ENCODE data around the gene PRSS35.
"Not testable (repeated sequence)": the region's sequence is repeated elsewhere in the genome, so short reads cannot be mapped to it uniquely, and the experiment has no call there.

The PRSS35 gene

GRCh38 chr6:83514466-83514865 is 2.1 kb downstream of the PRSS35 start:
- in situ Hi-C loops (cut with HindIII; ENCODE audit: low sequenced_read_pairs) = loop anchor here (5.0 to 25.0 kb wide), 3 partner anchors 92 to 427 kb away; no protein-coding TSS in a partner anchor

DNA sequence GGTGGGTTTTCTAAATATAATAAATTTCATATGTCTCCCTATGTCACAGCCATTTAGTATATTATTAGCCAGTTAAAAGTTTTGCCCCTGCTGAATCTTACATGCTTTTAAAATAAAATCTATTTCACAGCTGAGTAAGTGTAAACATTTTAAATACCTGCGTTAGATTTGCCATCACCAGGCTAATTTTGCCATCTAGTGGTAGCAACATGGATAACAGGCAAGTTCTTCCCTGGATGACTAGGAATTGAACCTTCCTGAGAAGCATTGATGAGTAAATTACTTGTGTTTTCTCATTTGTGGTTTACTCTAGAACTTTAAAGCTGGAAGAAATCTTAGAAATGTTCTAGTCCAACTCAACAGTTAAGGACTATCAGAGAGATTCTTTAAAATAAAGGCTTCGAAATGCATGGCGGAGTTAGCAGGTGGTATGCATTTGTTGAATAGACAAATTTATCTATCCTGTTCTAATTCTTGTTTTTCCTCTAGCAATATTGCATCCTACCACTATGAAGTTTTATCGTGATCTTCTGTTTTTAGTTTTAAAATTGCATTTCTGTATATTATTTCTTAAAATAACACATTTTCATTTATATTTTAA is 2.6 kb downstream of the PRSS35 start:
- in situ Hi-C loops (cut with HindIII; ENCODE audit: low sequenced_read_pairs) = loop anchor here (5.0 to 25.0 kb wide), 3 partner anchors 93 to 428 kb away; no protein-coding TSS in a partner anchor

DNA sequence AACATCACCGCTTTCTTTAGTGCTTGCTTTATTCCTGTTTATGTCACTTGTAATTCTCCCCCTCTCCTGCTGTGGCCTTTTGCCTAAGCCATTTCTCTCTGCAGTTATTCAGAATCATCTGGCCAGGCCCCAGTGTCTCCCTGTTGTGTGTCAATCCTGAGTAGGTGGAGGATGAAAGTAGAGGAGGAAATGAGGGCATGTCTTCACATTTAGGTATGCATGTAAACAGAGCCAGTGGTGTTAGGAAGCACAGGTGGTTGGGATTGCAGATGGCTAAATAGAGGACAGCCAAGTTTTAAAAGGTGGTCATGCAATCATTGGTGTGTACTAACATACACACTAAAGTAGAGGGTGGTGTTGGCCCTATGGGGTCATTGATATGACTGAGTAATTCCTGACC is 5.2 kb downstream of the PRSS35 start:
- in situ Hi-C loops (cut with HindIII; ENCODE audit: low sequenced_read_pairs) = loop anchor here (25.0 kb wide), 1 partner anchor 430 kb away; no protein-coding TSS in a partner anchor

DNA sequence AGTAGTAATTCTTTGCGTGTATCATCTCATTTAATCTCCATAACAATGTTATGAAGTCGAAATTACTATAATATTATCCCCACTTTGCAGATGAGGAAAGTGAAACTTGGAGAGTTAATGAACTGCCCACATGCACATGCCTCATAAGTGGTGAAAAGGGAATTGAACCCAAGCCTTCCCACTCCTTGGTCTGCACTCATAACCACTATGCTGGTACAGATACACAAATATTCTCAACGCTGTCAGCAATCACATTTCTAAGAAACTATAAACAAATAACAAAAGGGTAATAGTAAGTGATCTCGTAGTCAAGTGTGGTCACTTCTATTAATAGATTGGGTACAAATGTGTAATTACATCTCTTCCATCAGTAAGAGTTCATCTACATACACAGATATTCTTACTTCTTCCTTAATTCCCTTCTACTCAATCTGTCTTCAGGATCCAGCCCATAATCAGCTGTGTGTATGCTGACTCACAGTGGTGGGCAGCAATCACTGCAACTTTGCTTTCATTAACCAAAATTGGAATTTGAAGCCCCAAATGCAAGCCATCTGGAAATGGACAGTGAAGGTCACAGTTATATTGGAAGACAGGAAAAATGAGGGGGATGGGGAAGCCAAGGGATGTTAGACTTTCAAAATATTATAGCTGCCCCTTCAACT is 6.6 kb downstream of the PRSS35 start:
- in situ Hi-C loops (cut with HindIII; ENCODE audit: low sequenced_read_pairs) = loop anchor here (25.0 kb wide), 1 partner anchor 432 kb away; no protein-coding TSS in a partner anchor

GRCh38 chr6:83536034-83536646 is 23.8 kb downstream of the PRSS35 start:
- in situ Hi-C loops (cut with HindIII; ENCODE audit: low sequenced_read_pairs) = no loop called here

GRCh38 chr6:83536647-83537589 is 24.6 kb downstream of the PRSS35 start:
- in situ Hi-C loops (cut with HindIII; ENCODE audit: low sequenced_read_pairs) = no loop called here

DNA sequence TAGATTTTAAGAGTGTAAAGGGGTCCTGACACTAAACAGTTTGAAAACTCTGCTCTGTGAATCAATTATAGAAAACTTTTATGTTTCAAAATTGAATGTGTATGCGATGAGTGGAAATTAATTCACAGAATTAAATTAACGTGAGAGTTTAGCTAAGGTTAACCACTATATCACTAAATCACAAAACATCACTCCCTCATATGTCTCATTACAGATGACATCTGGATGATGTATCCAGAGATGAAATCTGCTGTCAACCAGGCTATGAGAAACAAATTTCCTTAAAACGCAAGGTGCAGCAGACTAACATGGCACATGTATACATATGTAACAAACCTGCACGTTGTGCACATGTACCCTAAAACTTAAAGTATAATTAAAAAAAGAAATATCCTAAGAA is 27.3 kb downstream of the PRSS35 start:
- in situ Hi-C loops (cut with HindIII; ENCODE audit: low sequenced_read_pairs) = no loop called here

- in situ Hi-C loops (cut with HindIII; ENCODE audit: low sequenced_read_pairs) = no loop called here
Observed at GRCh38 chr6:83546636-83547035, 34.3 kb downstream of the PRSS35 start.

- in situ Hi-C loops (cut with HindIII; ENCODE audit: low sequenced_read_pairs) = not testable (repeated sequence)
Observed at GRCh38 chr6:83550482-83550881, 38.1 kb downstream of the PRSS35 start.

DNA sequence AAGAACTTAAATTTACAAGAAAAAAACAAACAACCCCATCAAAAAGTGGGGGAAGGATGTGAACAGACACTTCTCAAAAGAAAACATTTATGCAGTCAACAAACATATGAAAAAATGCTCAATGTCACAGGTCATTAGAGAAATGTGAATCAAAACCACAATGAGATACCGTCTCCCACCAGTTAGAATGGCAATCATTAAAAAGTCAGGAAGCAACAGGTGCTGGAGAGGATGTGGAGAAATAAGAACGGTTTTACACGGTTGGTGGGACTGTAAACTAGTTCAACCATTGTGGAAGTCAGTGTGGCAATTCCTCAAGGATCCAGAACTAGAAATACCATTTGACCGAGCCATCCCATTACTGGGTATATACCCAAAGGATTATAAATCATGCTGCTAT is 39.4 kb downstream of the PRSS35 start:
- in situ Hi-C loops (cut with HindIII; ENCODE audit: low sequenced_read_pairs) = not testable (repeated sequence)

DNA sequence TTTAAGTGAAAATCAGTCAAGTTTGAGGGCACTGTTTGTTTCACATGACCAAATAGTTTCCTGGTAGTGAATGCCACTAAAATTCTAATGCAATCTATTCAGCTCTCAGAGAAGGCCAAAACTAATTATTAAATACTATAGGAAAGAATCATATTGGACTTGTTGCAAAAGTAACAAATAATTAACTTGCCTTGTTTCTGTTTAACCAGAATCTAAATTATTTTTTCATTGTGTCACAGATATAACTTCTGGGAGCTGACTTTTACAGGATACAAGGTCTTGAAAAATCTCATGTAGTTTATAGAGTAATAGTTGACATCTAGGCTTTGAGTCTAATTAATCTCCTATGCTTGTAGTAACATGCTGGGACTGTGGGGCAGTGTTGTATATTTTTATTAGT is 44.5 kb downstream of the PRSS35 start:
- in situ Hi-C loops (cut with HindIII; ENCODE audit: low sequenced_read_pairs) = no loop called here

DNA sequence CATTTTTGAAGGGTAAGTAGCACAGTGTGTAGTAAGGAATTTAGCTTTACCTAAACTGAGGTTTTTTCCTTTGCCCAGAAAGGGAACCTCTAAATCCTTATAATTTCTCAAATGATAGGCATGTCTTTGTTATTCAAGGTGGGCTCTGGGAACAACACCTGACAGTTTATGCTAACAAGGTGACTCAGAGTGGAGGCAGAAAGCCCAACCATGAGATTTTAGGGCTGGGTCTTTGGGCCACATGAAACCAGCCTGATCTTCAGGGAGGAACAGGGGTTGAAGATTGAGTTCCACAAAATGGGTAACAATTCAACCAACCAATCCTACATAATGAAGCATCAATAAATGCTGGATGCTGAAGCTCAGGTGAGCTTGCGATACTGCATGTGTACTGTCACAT is 46.6 kb downstream of the PRSS35 start:
- in situ Hi-C loops (cut with HindIII; ENCODE audit: low sequenced_read_pairs) = no loop called here

DNA sequence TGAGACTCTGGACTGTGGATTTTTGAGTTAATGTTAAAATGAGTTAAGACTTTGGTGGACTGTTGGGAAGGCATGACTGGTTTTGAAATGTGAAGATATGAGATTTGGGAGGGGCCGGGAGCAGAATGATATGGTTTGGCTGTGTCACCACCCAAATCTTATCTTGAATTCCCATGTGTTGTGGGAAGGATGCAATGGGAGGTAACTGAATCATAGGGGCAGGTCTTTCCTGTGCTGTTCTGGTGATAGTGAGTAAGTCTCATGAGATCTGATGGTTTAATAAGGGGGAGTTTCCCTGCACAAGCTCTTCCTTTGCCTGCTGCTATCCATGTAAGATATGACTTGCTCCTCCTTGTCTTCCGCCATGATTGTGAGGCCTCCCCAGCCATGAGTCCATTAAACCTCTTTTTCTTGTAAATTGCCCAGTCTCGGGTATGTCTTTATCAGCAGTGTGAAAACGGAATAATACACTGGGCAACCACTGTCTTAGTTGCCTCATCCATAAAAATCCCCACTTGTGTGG is 59.4 kb downstream of the PRSS35 start:
- in situ Hi-C loops (cut with HindIII; ENCODE audit: low sequenced_read_pairs) = not testable (repeated sequence)

DNA sequence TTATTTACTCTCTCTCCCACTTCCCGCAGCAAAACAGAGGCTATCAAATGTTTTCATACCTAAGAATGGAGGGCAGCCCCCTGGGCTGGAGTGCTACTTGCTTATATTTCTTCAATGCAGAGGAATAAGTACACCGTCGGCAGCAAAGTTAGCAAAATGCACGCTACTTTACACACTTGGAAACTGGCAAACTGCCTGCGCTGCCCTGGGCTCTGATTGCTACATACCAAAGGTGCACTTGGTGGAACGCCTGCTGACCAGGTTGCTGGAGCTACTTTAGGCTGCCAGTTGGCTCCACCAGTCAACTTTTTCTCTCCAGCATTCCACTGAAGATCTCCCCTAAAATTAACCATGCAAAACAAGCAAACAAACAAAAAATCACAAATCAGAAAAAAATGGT is 62.4 kb downstream of the PRSS35 start:
- in situ Hi-C loops (cut with HindIII; ENCODE audit: low sequenced_read_pairs) = no loop called here

Measured in endothelial cell of hepatic sinusoid (primary cell).